HG02943 (cell line): ENCODE data around the gene TREM1.

ENCODE experiments used
- ATAC-seq: cut with Tn5 transposase; IDR thresholded peaks from one replicate; pipeline ENCODE4 v1.9.1; 2021; ENCODE audit warnings: mild to moderate bottlenecking, low read depth, moderate library complexity; ENCODE audit not compliant: unreplicated experiment

The TREM1 gene

DNA sequence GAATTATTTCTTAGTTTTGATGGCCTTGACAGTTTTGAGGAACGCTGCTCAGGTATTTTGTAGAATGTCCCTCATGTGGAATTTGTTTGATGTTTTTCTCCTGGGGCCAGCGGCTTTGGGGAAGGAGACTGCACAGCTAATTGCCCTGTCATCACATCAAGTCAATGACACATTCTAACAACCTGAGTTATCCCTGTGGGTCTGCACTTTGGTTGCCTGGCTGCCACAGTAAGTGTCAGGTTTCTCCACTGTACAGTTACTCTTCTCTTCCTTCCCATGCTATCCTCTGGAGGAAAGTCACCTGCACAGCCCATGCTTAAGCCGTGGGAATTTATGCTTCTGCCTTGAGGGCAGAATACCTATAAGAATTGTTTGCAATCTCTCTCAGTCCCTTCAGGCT is 59.7 kb downstream of the TREM1 start:
- ATAC-seq = no peak

DNA sequence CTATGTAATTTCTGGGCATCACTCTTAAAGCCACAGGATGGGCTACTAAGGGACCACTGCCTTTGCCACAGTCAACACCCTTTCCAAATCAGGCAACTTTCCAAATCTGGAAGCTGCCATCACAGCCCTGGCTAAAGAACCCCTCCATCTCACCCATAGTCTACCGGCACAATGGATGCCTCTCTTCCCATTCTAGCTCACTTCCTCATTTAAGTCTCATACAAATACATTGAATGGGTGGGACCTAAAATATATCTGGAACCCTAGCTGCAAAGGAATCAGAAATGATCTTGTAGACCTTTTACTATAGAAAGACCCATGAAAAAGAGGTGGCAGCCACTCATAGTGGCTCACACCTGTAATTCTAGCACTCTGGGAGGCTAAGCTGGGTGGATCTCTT is 61.7 kb downstream of the TREM1 start:
- no peak for ATAC-seq
